SJCRH30 (cell line): ENCODE results near the gene SCAPER. TPM values are rescaled to one million over a fixed set of nuclear protein-coding genes. Genes with fewer than 3 reads are reported as not detected.

Experiments
- DNase-seq, 2 experiments: peaks; one replicate each; pipeline ENCODE4 v3.0.0-alpha.2; 2015 to 2020
- H3K27ac ChIP-seq: fragments of 250-450 bp; sonication (Bioruptor Pico); 2 replicates; pipeline ENCODE4 v1.5.1; 2020; ENCODE audit warnings: mild to moderate bottlenecking, moderate library complexity
- H3K27me3 ChIP-seq: fragments of 250-450 bp; sonication (Bioruptor Pico); 2 replicates; pipeline ENCODE4 v1.5.1; 2020; ENCODE audit warnings: mild to moderate bottlenecking, moderate library complexity
- H3K36me3 ChIP-seq: fragments of 250-450 bp; sonication (Bioruptor Pico); 2 replicates; pipeline ENCODE4 v1.5.1; 2020; ENCODE audit warnings: mild to moderate bottlenecking, moderate library complexity
- H3K4me1 ChIP-seq: fragments of 250-450 bp; sonication (Bioruptor Pico); 2 replicates; pipeline ENCODE4 v1.5.1; 2020; ENCODE audit warnings: mild to moderate bottlenecking, moderate library complexity
- H3K4me3 ChIP-seq: fragments of 250-450 bp; sonication (Bioruptor Pico); 2 replicates; pipeline ENCODE4 v1.5.1; 2020; ENCODE audit warnings: mild to moderate bottlenecking, moderate library complexity
- H3K9me3 ChIP-seq: fragments of 250-450 bp; sonication (Bioruptor Pico); replicated peaks from 2 replicates; pipeline ENCODE4 v1.5.1; 2020; ENCODE audit warnings: mild to moderate bottlenecking, moderate library complexity
- total RNA-seq: library from RNA; depleted of rRNA; stranded (reverse); fragments of >200 nt; shearing (Covaris generic); gene quantifications from 2 replicates; pipeline ENCODE4 v1.2.3, GENCODE V29; 2014

SCAPER gene
- total RNA-seq, 1 experiment from 2014 or later: 15.1 TPM

DNA sequence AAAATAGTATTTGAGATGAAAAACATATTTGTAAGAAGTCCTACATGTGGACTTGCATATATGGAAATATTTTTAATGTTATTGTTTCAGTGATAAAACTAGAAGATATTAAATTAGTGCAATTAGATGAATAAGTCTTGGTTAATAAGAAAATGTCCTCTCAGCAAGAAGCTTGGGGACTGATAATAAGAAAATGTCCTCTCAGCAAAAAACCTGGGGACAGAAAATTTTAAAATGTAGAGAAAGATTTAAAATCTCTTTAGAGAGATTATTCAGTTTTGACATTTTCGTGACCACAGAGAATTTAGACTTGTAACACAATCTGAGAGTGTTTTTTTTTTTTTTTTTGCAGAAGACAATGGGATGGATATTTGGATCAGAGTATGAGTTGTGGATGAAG, 412.6 kb downstream of the SCAPER start:
- no peak overlapping the region for H3K27ac ChIP-seq
- H3K36me3 ChIP-seq: no peaks in the 10 kb centered on the region
- DNase-seq: no peak

DNA sequence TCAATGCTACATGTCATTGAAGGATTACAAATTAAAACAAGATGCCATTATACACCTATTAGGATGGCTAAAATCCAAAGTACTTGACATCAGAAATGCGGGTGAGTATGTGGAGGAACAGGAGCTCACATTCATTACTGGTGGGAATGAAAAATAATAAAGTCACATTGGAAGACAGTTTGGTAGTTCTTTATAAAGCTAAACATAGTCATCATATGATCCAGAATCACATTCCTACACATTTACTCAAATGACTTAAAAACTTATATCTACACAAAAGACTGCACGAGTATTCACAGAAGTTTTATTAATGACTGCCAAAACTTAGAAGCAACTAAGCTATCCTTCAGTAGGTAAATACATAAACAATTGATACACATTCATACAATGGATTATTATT, 421.4 kb downstream of the SCAPER start:
- H3K9me3 ChIP-seq: no peaks in the 10 kb centered on the region
- no peaks in the 10 kb centered on the region for H3K36me3 ChIP-seq
- H3K27ac ChIP-seq: no peak overlapping the region
- H3K27me3 ChIP-seq: no peaks in the 10 kb centered on the region
- H3K4me1 ChIP-seq: no peaks in the 10 kb centered on the region
- DNase-seq: no peak
- H3K4me3 ChIP-seq: no peak overlapping the region

More for the DNA sequence above, 412.6 kb downstream of the SCAPER start:
- Histone ChIP-seq H3K27me3 (no peaks in the 10 kb centered on the region), H3K4me1 (no peaks in the 10 kb centered on the region; the same call in 1 of the 2 replicates), H3K9me3 (no peaks in the 10 kb centered on the region), H3K4me3 (no peak overlapping the region)

DNA sequence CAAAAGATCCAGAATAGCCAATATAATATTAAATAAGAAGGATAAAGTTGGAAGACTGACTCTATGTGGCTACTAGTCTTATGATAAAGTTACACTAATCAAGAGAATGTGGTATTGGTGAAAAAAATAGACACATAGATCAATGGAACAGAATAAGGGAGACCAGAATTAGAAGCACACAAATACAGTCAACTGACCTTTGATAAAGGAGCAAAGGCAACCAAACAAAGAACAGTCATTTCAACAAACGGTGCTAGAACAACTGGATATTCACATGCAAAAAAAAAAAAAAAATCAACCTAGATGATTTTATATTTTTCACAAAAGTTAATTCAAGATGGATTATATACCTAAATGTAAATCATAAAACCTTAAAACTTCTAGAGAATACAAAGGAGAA, 422.1 kb downstream of the SCAPER start:
- Histone ChIP-seq H3K27me3 (no peaks in the 10 kb centered on the region), H3K27ac (no peak overlapping the region), H3K9me3 (no peaks in the 10 kb centered on the region), H3K4me3 (no peak overlapping the region), H3K4me1 (no peaks in the 10 kb centered on the region), H3K36me3 (no peaks in the 10 kb centered on the region)
- DNase-seq: no peak

DNA sequence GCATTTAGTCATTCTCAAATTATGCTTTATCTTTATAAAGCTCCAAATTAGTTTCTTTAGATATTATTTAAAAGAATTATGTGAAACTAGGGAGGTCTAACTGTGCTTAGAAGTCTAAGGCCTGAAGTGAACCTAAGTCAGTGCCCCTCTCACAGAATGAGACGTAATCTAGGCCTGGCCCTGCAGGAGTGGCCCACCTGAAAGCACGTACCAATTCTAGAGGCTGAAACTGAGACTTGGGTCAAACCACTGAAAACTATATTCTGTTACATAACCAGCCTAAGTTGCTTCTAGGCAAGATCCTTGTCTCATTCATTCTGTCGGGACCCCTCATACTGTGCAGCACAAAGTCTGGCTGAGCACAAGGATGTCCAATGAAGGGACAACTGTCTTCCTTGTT, 424.9 kb downstream of the SCAPER start:
- Histone ChIP-seq H3K4me3 (no peak overlapping the region), H3K4me1 (no peaks in the 10 kb centered on the region), H3K36me3 (no peaks in the 10 kb centered on the region), H3K27ac (no peak overlapping the region), H3K9me3 (no peaks in the 10 kb centered on the region), H3K27me3 (no peaks in the 10 kb centered on the region)
- no peak for DNase-seq

DNA sequence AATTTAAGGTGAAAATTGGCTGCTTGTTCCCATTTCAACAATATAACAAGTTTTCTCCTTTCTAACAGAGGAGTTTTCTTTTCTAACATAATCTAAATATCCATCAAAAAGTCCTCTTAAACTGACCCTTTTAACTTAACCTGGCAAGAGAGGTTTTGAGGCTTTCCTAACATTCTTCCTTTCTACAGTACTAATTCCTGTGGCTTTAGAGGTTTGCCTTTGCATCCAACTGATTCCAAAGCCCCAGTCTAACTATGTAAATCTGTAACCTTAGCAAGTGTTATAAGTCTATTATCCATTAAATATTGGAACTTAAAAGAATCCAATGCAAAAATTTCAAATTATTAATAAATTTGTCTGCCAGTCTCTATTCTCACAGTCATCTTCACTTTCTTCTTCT, 434.4 kb downstream of the SCAPER start:
- Histone ChIP-seq H3K27ac (no peak overlapping the region), H3K4me1 (no peaks in the 10 kb centered on the region), H3K9me3 (no peaks in the 10 kb centered on the region), H3K27me3 (no peaks in the 10 kb centered on the region), H3K36me3 (no peaks in the 10 kb centered on the region), H3K4me3 (no peak overlapping the region)
- DNase-seq: no peak

DNA sequence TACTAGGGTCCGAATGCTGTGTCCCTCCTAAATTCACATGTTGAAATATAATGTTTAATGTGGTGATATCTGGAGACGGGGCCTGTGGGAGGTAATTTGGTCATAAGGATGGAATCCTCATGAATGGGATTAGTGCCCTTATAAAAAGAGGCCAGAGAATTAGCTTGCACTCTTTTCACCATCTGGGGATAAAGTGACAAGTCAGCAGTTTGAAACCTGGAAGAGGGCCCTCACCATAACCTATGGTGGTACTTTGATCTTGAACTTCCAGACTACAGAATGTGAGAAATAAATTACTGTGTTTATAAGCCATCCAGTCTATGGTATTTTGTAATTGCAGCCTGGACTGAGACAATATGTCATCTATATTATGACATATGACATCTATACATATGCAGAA, 436.4 kb downstream of the SCAPER start:
- no peak overlapping the region for H3K4me3 ChIP-seq
- H3K27ac ChIP-seq: no peak overlapping the region
- H3K36me3 ChIP-seq: no peaks in the 10 kb centered on the region
- DNase-seq: no peak
- no peaks in the 10 kb centered on the region for H3K9me3 ChIP-seq
- H3K27me3 ChIP-seq: no peaks in the 10 kb centered on the region
- no peaks in the 10 kb centered on the region for H3K4me1 ChIP-seq

DNA sequence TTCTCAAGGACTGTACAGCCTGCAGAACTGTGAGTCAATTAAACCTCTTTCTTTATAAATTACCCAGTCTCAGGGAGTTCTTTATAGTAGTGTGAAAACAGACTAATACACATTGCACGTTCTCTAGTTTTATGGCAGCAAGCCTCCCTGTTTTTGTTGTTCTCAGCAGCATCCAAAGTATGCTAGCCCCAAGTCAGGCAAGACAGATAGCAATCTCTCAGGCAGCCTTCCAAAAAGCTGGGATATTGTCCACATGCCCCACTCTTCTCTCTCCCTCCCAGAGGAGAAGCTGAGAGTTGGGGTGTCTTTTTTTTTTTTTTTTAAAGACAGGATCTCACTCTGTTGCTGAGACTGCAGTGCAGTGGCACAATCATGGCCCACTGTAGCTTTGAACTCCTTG, 438.0 kb downstream of the SCAPER start:
- Histone ChIP-seq H3K4me3 (no peak overlapping the region), H3K27me3 (no peaks in the 10 kb centered on the region), H3K4me1 (no peaks in the 10 kb centered on the region), H3K27ac (no peak overlapping the region), H3K36me3 (no peaks in the 10 kb centered on the region), H3K9me3 (no peaks in the 10 kb centered on the region)
- DNase-seq: no peak

DNA sequence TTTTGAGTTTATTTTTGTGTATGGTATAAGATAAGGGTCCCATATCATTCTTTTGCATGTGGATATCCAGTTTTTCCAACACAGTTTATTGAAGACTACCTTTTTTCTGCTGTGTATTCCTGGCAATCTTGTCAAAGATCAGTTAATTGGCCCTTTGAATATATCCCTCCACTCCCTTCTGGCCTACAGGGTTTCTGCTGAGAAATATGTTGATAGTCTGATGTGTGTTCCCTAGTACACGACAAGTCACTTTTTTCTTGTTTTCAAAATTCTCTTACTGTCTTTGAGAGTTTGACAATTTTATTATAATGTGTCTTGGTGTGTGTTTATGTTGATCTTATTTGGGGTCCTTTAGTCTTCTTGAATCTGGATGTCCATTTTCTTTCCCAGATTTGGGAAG, 439.4 kb downstream of the SCAPER start:
- H3K27me3 ChIP-seq: no peaks in the 10 kb centered on the region
- H3K4me3 ChIP-seq: no peak overlapping the region
- no peak for DNase-seq
- H3K4me1 ChIP-seq: no peaks in the 10 kb centered on the region
- H3K36me3 ChIP-seq: no peaks in the 10 kb centered on the region
- H3K9me3 ChIP-seq: no peaks in the 10 kb centered on the region; the same call in 1 of the 2 replicates
- no peak overlapping the region for H3K27ac ChIP-seq

DNA sequence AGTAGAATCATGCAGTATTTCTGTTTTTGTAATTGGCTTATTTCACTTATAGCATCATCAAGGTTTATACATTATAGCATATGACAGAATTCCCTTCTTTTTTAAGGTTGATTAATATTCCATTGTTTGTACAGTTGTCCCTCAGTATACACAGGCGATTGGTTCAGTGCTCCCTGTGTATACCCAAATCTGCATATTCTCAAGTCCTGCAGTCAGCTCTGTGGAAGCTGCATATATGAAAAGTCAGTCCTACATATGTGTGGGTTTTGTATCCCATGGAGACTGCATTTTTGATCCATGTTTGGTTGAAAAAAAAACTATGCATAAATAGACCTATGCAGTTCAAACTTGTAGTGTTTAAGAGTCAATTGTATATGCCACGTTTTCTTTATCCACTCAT, 440.9 kb downstream of the SCAPER start:
- Histone ChIP-seq H3K27me3 (no peaks in the 10 kb centered on the region), H3K4me3 (no peak overlapping the region), H3K4me1 (no peaks in the 10 kb centered on the region), H3K27ac (no peak overlapping the region), H3K9me3 (no peaks in the 10 kb centered on the region; the same call in 1 of the 2 replicates), H3K36me3 (no peaks in the 10 kb centered on the region)
- DNase-seq: no peak

DNA sequence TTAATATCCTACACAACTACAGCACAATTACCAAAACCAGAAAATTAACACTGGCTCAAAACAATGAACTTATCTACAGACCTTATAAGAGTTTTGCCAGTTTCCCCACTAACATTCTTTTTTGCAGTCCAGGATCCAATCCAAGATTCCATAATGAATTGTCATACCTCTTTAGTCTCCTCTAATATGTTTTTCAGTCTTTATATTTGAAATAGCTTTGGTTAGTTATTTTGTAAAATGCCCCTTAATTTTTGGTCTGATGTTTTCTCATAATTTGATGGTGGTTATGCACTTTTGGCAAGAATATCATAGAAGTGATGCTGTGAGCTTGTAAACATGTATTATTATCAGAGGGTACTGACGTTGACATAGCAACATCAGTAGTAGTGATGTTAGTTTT, 444.3 kb downstream of the SCAPER start:
- Histone ChIP-seq H3K27me3 (no peaks in the 10 kb centered on the region), H3K36me3 (no peaks in the 10 kb centered on the region), H3K4me3 (no peak overlapping the region), H3K27ac (no peak overlapping the region), H3K4me1 (no peaks in the 10 kb centered on the region), H3K9me3 (no peaks in the 10 kb centered on the region; the same call in 1 of the 2 replicates)
- no peak for DNase-seq

DNA sequence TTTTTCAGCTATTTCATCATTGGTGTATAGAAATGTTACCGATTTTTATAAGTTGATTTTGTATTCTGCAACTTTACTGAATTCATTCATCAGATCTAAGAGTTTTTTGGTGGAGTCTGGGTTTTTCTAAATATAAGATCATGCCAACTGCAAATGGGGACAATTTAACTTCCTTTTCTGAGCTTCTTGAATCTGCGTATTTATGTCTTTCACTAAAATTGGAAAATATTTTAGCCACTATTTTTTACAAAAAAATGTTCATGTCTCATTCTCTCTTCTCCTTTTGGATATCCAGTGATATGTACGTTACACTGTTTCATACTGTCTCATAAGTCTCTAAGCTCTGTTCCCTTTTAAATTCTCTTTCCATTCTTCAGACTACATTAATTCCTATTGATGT, 444.8 kb downstream of the SCAPER start:
- DNase-seq: no peak
- no peak overlapping the region for H3K4me3 ChIP-seq
- no peaks in the 10 kb centered on the region for H3K27me3 ChIP-seq
- H3K36me3 ChIP-seq: no peaks in the 10 kb centered on the region
- no peaks in the 10 kb centered on the region for H3K4me1 ChIP-seq
- H3K27ac ChIP-seq: no peak overlapping the region
- no peaks in the 10 kb centered on the region; the same call in 1 of the 2 replicates for H3K9me3 ChIP-seq

DNA sequence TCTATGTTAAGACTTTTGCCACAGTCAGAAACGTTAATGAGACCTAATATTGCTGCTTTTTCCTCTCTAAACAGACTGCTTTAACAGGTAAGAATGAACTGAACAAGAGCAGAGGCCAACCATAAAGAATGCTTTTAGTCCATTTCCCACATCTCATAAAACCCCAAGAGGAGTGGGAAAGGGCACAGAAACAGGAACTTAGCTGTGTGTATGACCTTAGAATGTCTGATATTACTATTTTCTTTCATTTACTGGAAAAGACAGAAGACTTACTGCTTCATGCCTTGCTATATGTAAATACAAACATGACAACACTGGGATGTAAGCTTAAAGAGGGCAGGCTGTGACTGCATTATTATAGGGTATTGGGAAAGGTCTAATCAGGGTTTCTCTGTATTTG, 453.6 kb downstream of the SCAPER start:
- H3K4me3 ChIP-seq: no peak overlapping the region
- no peaks in the 10 kb centered on the region for H3K9me3 ChIP-seq
- no peaks in the 10 kb centered on the region for H3K27me3 ChIP-seq
- no peak overlapping the region for H3K27ac ChIP-seq
- DNase-seq: no peak
- no peaks in the 10 kb centered on the region for H3K4me1 ChIP-seq
- no peaks in the 10 kb centered on the region for H3K36me3 ChIP-seq

DNA sequence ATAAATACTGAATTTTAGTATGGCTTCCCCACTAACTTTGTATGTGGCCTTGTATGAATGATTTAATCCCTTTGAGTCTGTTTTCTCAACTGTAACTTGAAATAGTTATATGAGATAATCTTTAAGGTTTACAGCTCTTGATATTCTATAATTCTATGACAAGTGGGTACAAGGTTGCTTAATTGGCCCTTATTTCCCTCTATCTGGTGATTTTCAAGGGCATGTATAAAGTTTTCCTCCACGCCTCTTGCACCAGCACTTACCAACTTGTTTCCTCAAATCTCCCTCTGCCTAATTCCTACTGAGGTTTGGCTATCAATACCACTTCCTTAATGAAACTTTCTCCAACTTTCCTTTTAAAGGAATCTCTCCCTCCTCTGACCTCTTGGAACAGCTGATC, 455.7 kb downstream of the SCAPER start:
- Histone ChIP-seq H3K27me3 (no peaks in the 10 kb centered on the region), H3K27ac (no peak overlapping the region), H3K4me1 (no peaks in the 10 kb centered on the region), H3K4me3 (no peak overlapping the region), H3K9me3 (peaks cover 5% of the 10 kb centered on the region; the same call in 1 of the 2 replicates), H3K36me3 (no peaks in the 10 kb centered on the region)
- no peak for DNase-seq

DNA sequence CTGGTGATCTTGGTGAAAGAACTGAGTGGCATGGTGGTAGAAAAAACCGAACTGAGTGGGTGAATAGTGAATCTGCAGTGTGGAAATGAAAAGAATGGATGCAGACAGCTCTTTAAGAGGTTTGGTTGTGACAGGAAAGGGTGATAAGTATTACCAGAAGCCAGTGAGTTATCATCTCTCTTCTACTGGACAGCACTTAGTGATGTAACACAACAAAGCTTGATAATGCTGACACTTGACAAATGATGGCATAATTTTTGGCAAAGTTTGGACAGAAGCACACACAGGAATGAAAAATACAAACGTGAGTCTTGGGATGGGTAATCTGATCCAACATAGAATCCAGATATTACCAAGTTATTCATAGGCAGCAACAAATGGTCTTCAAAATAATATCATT, 456.4 kb downstream of the SCAPER start:
- Histone ChIP-seq H3K36me3 (no peaks in the 10 kb centered on the region), H3K27me3 (no peaks in the 10 kb centered on the region), H3K4me3 (no peak overlapping the region), H3K4me1 (no peaks in the 10 kb centered on the region), H3K9me3 (peaks cover 6% of the 10 kb centered on the region; the same call in 1 of the 2 replicates), H3K27ac (no peak overlapping the region)
- DNase-seq: no peak

DNA sequence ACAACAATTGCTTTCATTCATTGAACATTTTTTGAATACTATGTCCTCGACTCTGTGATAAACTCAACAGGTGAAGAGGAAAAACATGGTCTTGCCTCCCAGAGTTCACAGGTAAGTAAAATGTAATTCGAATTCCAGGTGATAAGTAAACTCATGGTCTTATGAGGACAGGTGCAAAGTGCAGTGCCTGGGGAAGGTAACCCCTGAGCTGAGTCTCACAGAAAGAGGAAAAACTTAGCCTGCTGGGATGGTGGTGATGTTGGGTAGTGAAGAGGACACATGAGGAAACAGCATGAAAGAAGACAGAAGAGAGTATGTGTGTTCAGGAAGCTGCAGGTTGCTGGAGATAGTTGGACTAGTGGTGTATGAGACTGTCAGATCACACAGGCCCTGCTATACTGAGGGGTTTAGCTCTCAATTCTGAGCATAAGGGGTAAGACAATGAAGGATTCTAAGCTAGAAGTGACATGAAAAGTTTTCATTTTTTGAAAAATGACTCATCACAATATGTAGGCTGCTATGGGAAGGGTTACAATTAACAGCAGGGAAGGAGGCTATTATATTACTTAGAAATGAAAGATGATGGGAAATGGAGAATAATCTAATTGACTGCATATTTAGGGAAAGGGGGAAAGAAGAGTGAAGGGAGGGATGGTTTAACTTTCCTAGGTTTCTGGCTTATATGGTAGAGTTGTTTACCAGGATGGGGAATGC, 457.3 kb downstream of the SCAPER start:
- Histone ChIP-seq H3K4me1 (no peaks in the 10 kb centered on the region), H3K4me3 (no peak overlapping the region), H3K27me3 (no peaks in the 10 kb centered on the region), H3K36me3 (no peaks in the 10 kb centered on the region), H3K27ac (no peak overlapping the region), H3K9me3 (peaks cover 6% of the 10 kb centered on the region; the same call in 1 of the 2 replicates)
- DNase-seq: no peak

DNA sequence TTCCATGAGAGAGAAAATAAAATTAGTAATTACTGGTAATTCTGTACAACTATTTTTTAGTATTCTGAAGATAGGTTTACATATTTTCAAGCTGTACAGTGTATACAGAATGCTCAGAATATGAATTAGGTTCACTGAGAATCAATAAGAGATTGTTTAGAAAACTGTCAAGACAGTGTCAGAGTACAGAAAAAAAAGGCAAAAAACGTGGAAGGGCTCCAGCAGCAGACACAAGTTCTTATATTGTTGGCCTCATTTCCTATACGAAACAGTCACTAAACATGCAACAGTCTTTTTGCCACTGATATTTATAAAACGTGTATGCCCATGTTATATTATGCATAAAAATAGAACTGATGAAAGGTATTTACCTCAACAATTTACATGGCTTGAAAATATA, 464.7 kb downstream of the SCAPER start:
- H3K4me1 ChIP-seq: no peaks in the 10 kb centered on the region
- no peak for DNase-seq
- no peaks in the 10 kb centered on the region for H3K27me3 ChIP-seq
- H3K27ac ChIP-seq: no peak overlapping the region
- H3K36me3 ChIP-seq: no peaks in the 10 kb centered on the region
- H3K4me3 ChIP-seq: no peak overlapping the region
- H3K9me3 ChIP-seq: peaks cover 6% of the 10 kb centered on the region; the same call in 1 of the 2 replicates
